NCI-H1436 (cell line): ENCODE measurements around the gene EOLA1.
"Not testable (repeated sequence)": the region's sequence is repeated elsewhere in the genome, so short reads cannot be mapped to it uniquely, and the experiment has no call there.

Source experiments
- DNase-seq: peaks from one replicate; lab custom pipeline; 2025; lab: John Stamatoyannopoulos, UW

Gene EOLA1

GRCh38 chrX:149513825-149514428, 26.9 kb upstream of the EOLA1 start:
- DNase-seq, result no peak

- no peak for DNase-seq
Measured at GRCh38 chrX:149515954-149516602, 24.7 kb upstream of the EOLA1 start.

- no peak for DNase-seq
Measured at GRCh38 chrX:149516604-149517003, 24.2 kb upstream of the EOLA1 start.

GRCh38 chrX:149517308-149517707, 23.5 kb upstream of the EOLA1 start:
- no peak for DNase-seq

- DNase-seq, result no peak
Measured at GRCh38 chrX:149518236-149518635, 22.6 kb upstream of the EOLA1 start.

- DNase-seq, result not testable (repeated sequence)
Measured at GRCh38 chrX:149520636-149521277, 20.1 kb upstream of the EOLA1 start.

GRCh38 chrX:149521438-149521837, 19.4 kb upstream of the EOLA1 start:
- no peak for DNase-seq

- no peak for DNase-seq
Measured at GRCh38 chrX:149522916-149523315, 17.9 kb upstream of the EOLA1 start.

- peak; percentile 73 for DNase-seq
Measured at GRCh38 chrX:149525389-149525788, 15.4 kb upstream of the EOLA1 start.

- DNase-seq, result not testable (repeated sequence)
Measured at GRCh38 chrX:149525903-149526302, 14.9 kb upstream of the EOLA1 start.

- DNase-seq, result not testable (repeated sequence)
Measured at GRCh38 chrX:149526318-149527033, 14.3 kb upstream of the EOLA1 start.

GRCh38 chrX:149527705-149528104, 13.1 kb upstream of the EOLA1 start:
- DNase-seq, result peak; percentile 9

- no peak for DNase-seq
Measured at GRCh38 chrX:149528381-149528780, 12.4 kb upstream of the EOLA1 start.

- no peak for DNase-seq
Measured at GRCh38 chrX:149531599-149531998, 9.2 kb upstream of the EOLA1 start.

- not testable (repeated sequence) for DNase-seq
Measured at GRCh38 chrX:149532868-149533267, 7.9 kb upstream of the EOLA1 start.

- not testable (repeated sequence) for DNase-seq
Measured at GRCh38 chrX:149533999-149534398, 6.8 kb upstream of the EOLA1 start.

- DNase-seq, result not testable (repeated sequence)
Measured at GRCh38 chrX:149534926-149535602, 5.7 kb upstream of the EOLA1 start.

GRCh38 chrX:149537474-149537873, 3.3 kb upstream of the EOLA1 start:
- not testable (repeated sequence) for DNase-seq

- DNase-seq, result peak; percentile 96
Measured at GRCh38 chrX:149539283-149540130, 1.3 kb upstream of the EOLA1 start.

GRCh38 chrX:149540131-149540620, 636 bp upstream of the EOLA1 start:
- peak; percentile 96 for DNase-seq

- DNase-seq, result no peak
Measured at GRCh38 chrX:149541521-149542047, 772 bp downstream of the EOLA1 start.
